ENCODE measurements around the gene RYR1.

RYR1 gene

GRCh38 chr19:38455031-38455430 lies 21.5 kb downstream of the RYR1 start:
- no peaks in the 10 kb centered on the region for H3K79me2 ChIP-seq (ENCODE audit: control insufficient read depth, low read length)
- no peaks in the 10 kb centered on the region for H3K27me3 ChIP-seq (ENCODE audit: control insufficient read depth, low read length)
- no peak overlapping the region for H3K4me3 ChIP-seq (ENCODE audit: low read length)
- H3K9me2 ChIP-seq (replicated peaks; ENCODE audit: control insufficient read depth, low read length) = no peaks in the 10 kb centered on the region
- H3K4me2 ChIP-seq (ENCODE audit: low read length) = no peak overlapping the region
- TF ChIP-seq EZH2phosphoT487 (IDR thresholded peaks at IDR 0.05; ENCODE audit: borderline replicate concordance, low read length) (no peak), CTCF (IDR thresholded peaks at IDR 0.05; ENCODE audit: low read depth, low read length, poor library complexity, severe bottlenecking) (no peak)
- H3F3A ChIP-seq (ENCODE audit: control insufficient read depth, insufficient read depth) = no peaks in the 10 kb centered on the region
- no peaks in the 10 kb centered on the region for H4K20me1 ChIP-seq (ENCODE audit: control insufficient read depth, insufficient read depth, low read depth, low read length)
- no peaks in the 10 kb centered on the region; the same call in 1 of the 2 replicates for H3K9me3 ChIP-seq (ENCODE audit: control insufficient read depth, insufficient read depth, low read length)
- H3K36me3 ChIP-seq (ENCODE audit: control insufficient read depth, low read length) = no peaks in the 10 kb centered on the region
- no peak overlapping the region for H3K27ac ChIP-seq (ENCODE audit: low read depth, low read length)
- H3K4me1 ChIP-seq (ENCODE audit: control insufficient read depth, low read length) = no peaks in the 10 kb centered on the region

DNA sequence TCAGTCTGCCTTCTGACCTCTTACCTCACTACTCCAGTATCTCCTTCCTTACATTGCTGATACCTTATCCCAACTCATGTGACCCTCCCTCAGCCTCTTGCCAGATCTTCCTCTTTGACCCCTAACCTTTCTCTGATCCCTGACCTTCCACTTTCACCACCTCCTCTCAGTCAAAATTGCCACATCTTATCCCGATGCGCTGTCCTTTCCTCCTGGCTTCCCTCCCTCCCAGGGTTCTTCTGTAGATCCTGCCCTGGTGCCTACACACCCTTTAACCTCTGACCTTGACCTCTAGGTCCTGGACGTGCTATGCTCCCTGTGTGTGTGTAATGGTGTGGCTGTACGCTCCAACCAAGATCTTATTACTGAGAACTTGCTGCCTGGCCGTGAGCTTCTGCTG lies 23.7 kb downstream of the RYR1 start:
- TF ChIP-seq CTCF (IDR thresholded peaks at IDR 0.05; ENCODE audit: low read depth, low read length, poor library complexity, severe bottlenecking) (no peak), EZH2phosphoT487 (IDR thresholded peaks at IDR 0.05; ENCODE audit: borderline replicate concordance, low read length) (no peak)
- H3K9me3 ChIP-seq (ENCODE audit: control insufficient read depth, insufficient read depth, low read length) = no peaks in the 10 kb centered on the region; the same call in 1 of the 2 replicates
- no peaks in the 10 kb centered on the region for H3K9me2 ChIP-seq (replicated peaks; ENCODE audit: control insufficient read depth, low read length)
- no peaks in the 10 kb centered on the region for H3K36me3 ChIP-seq (ENCODE audit: control insufficient read depth, low read length)
- H3K4me3 ChIP-seq (ENCODE audit: low read length) = no peak overlapping the region
- no peak overlapping the region for H3K4me2 ChIP-seq (ENCODE audit: low read length)
- H3K27me3 ChIP-seq (ENCODE audit: control insufficient read depth, low read length) = no peaks in the 10 kb centered on the region
- no peaks in the 10 kb centered on the region for H3K79me2 ChIP-seq (ENCODE audit: control insufficient read depth, low read length)
- H3K27ac ChIP-seq (ENCODE audit: low read depth, low read length) = no peak overlapping the region
- H3F3A ChIP-seq (ENCODE audit: control insufficient read depth, insufficient read depth) = no peaks in the 10 kb centered on the region
- no peaks in the 10 kb centered on the region for H3K4me1 ChIP-seq (ENCODE audit: control insufficient read depth, low read length)
- no peaks in the 10 kb centered on the region for H4K20me1 ChIP-seq (ENCODE audit: control insufficient read depth, insufficient read depth, low read depth, low read length)

DNA sequence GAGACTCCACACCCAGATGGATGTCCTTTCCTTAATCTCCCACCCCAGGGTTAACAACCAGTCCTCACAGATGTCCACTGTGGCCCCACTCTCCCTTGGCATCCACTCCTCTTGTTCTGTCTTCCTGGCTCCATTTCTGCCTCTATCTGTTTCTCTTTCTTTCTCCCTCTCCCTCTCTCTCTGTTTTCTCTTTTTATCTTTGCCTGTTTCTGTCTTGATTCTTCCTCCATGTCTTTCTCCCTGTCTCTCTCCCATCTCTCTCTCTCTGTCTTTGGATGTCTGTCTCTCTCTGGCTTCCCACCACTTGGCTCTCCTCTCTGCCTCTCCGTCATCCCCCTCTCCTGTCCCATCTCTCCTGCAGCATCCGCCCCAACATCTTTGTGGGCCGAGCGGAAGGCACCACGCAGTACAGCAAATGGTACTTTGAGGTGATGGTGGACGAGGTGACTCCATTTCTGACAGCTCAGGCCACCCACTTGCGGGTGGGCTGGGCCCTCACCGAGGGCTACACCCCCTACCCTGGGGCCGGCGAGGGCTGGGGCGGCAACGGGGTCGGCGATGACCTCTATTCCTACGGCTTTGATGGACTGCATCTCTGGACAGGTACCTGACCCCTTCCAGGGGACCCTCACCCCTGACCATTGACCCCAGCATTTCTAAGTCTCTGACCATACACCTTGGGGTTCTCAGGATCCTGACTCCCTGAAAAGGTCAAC lies 24.4 kb downstream of the RYR1 start:
- H3K4me2 ChIP-seq (ENCODE audit: low read length) = no peak overlapping the region
- no peaks in the 10 kb centered on the region for H3K36me3 ChIP-seq (ENCODE audit: control insufficient read depth, low read length)
- H3K79me2 ChIP-seq (ENCODE audit: control insufficient read depth, low read length) = no peaks in the 10 kb centered on the region
- TF ChIP-seq EZH2phosphoT487 (IDR thresholded peaks at IDR 0.05; ENCODE audit: borderline replicate concordance, low read length) = no peak
- TF ChIP-seq CTCF (IDR thresholded peaks at IDR 0.05; ENCODE audit: low read depth, low read length, poor library complexity, severe bottlenecking) = no peak
- no peak overlapping the region for H3K27ac ChIP-seq (ENCODE audit: low read depth, low read length)
- H3K27me3 ChIP-seq (ENCODE audit: control insufficient read depth, low read length) = no peaks in the 10 kb centered on the region
- no peaks in the 10 kb centered on the region for H3K4me1 ChIP-seq (ENCODE audit: control insufficient read depth, low read length)
- H3K9me2 ChIP-seq (replicated peaks; ENCODE audit: control insufficient read depth, low read length) = no peaks in the 10 kb centered on the region
- H3K4me3 ChIP-seq (ENCODE audit: low read length) = no peak overlapping the region
- no peaks in the 10 kb centered on the region; the same call in 1 of the 2 replicates for H3K9me3 ChIP-seq (ENCODE audit: control insufficient read depth, insufficient read depth, low read length)
- H3F3A ChIP-seq (ENCODE audit: control insufficient read depth, insufficient read depth) = no peaks in the 10 kb centered on the region
- no peaks in the 10 kb centered on the region for H4K20me1 ChIP-seq (ENCODE audit: control insufficient read depth, insufficient read depth, low read depth, low read length)
